K562 (cell line): Measurements from ENCODE around the gene CHRM4. TPM values are rescaled to one million over a fixed set of nuclear protein-coding genes. Genes with fewer than 3 reads are reported as not detected.

Source experiments
- BRD9 ChIP-seq: fragments of 450-650 bp; IDR thresholded peaks from 2 replicates; pipeline ENCODE4 v1.6.1; 2018; ENCODE audit warnings: low read depth; ENCODE audit not compliant: partially characterized antibody
- ETV1 ChIP-seq: fragments of 450-650 bp; conservative IDR thresholded peaks from 2 replicates; pipeline ENCODE4 v1.6.1; 2016; ENCODE audit warnings: missing genetic modification characterization, control low read depth, low read depth, missing compliant biosample characterization
- MTF1 ChIP-seq: fragments of 250-450 bp; sonication (Bioruptor Pico); IDR thresholded peaks from 2 replicates; pipeline ENCODE4 v1.9.0; 2021; ENCODE audit warnings: moderate library complexity, mild to moderate bottlenecking, inconsistent platforms, borderline replicate concordance
- NFRKB ChIP-seq: fragments of 450-650 bp; IDR thresholded peaks from 2 replicates; pipeline ENCODE4 v1.6.1; 2016; ENCODE audit warnings: low read depth
- NFXL1 ChIP-seq: fragments of 450-650 bp; formaldehyde crosslinking; IDR thresholded peaks from 2 replicates; pipeline ENCODE4 v1.4.0; 2021; ENCODE audit warnings: mild to moderate bottlenecking
- SMARCC2 ChIP-seq: fragments of 450-650 bp; IDR thresholded peaks from 2 replicates; pipeline ENCODE4 v1.6.1; 2017; ENCODE audit warnings: antibody characterized with exemption, moderate library complexity, mild to moderate bottlenecking, low read depth
- SMC3 ChIP-seq: conservative IDR thresholded peaks from 2 replicates; pipeline ENCODE4 v1.6.1; 2011; ENCODE audit warnings: low read depth, low read length, improper control_type of control experiment; ENCODE audit not compliant: insufficient read depth
- SOX6 ChIP-seq: fragments of 450-650 bp; IDR thresholded peaks from 2 replicates; pipeline ENCODE4 v1.6.1; 2014; ENCODE audit warnings: mild to moderate bottlenecking
- U2AF2 ChIP-seq: fragments of 200-400 bp; formaldehyde crosslinking; optimal IDR thresholded peaks from 2 replicates; pipeline ENCODE3; 2017; ENCODE audit warnings: low read depth, mild to moderate bottlenecking, low read length
- ZBTB8A ChIP-seq: fragments of 450-650 bp; IDR thresholded peaks from 2 replicates; pipeline ENCODE4 v1.6.1; 2018; ENCODE audit warnings: mild to moderate bottlenecking, moderate library complexity; ENCODE audit not compliant: partially characterized antibody
- ZHX1 ChIP-seq: fragments of 150-350 bp; conservative IDR thresholded peaks from 2 replicates; pipeline ENCODE4 v1.6.1; 2014; ENCODE audit warnings: low read length
- polyA plus RNA-seq, 8 experiments: library from polyadenylated mRNA; depleted of rRNA in 4 of 8; stranded (reverse) in 5 of 8; unstranded in 3 of 8; fragments of >200 nt; fragmentation: Nextera tagmentation in 2 of 8; fragmentation: Illumina TruSeq in 1 of 8; extraction: Ambion mirVana in 2 of 8; extraction: Trizol in 1 of 8; gene quantifications; 2 replicates each; pipeline versions ENCODE4 v1.2.1 to v1.2.3, GENCODE V29; 2011 to 2014; ENCODE audit warnings: inconsistent platforms in 1 of 8, missing spikeins in 1 of 8
- total RNA-seq, 7 experiments: library from RNA; depleted of rRNA in 6 of 7; stranded (reverse); fragments of >200 nt in 6 of 7; fragmentation: Illumina TruSeq in 2 of 7; extraction: Trizol in 2 of 7; gene quantifications; 2 replicates each; pipeline versions ENCODE4 v1.2.1 to v1.2.3, GENCODE V29; 2011 to 2021; ENCODE audit warnings: low replicate concordance in 1 of 7
- TF ChIP-seq, protein P1 (sequence below): sonication (generic); formaldehyde crosslinking; IDR thresholded peaks from 2 replicates; pipeline ENCODE4 v1.8.0; 2023; ENCODE audit warnings: mild to moderate bottlenecking, missing genetic modification reagents
- TF ChIP-seq, protein P2 (sequence below): fragments of 450-650 bp; conservative IDR thresholded peaks from 2 replicates; pipeline ENCODE4 v1.6.1; 2016; ENCODE audit warnings: missing genetic modification characterization, low read depth, mild to moderate bottlenecking, control low read depth, missing compliant biosample characterization
- TF ChIP-seq, protein P3 (sequence below): sonication (generic); IDR thresholded peaks from 2 replicates; pipeline ENCODE4 v1.6.1; 2016

The CHRM4 gene
- total and polyA plus RNA-seq, 9 of the 15 experiments (the other 6 are each of a cell fraction or from before 2014, with no cell fraction given): 0.22 to 1.3 (median 0.40) TPM; not detected in 2

DNA sequence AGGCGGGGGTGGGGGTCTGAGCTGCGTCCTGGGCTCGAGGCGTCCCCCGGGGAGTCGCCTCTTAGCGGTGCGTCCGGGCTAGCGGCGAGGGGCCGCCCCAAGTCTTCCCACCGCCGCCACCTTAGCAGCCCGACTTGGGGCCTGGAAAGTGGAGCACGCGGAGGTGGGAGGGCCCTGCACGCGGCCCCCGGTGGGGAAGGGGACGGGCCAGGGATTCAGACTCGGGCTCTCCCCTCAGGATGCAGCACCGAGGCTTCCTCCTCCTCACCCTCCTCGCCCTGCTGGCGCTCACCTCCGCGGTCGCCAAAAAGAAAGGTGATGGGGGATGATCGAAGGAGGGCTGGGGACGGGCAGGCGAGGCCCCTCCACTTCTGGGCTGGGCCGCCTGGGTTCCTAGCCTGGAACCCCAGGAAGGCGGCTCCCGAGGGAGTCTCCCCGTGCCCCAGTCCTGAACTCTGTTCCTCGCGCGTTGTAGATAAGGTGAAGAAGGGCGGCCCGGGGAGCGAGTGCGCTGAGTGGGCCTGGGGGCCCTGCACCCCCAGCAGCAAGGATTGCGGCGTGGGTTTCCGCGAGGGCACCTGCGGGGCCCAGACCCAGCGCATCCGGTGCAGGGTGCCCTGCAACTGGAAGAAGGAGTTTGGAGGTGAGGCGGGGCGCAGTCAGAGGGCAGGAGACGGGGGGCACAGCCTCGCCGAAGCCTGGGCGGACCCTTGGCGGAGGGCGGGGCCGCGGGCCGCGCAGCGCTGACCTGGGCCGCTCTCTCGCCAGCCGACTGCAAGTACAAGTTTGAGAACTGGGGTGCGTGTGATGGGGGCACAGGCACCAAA lies 9.5 kb downstream of the CHRM4 start (continued):
- TF ChIP-seq ZHX1 (no peak), SMC3 (no peak), ZBTB8A (no peak), BRD9 (no peak), SOX6 (no peak), MTF1 (CRISPR knock-in tag) (no peak), ETV1 (tag) (no peak), U2AF2 (no peak), NFRKB (peak; percentile 30; the same call in 1 of the 2 replicates), SMARCC2 (no peak), NFXL1 (CRISPR knock-in tag) (no peak)
- TF ChIP-seq, protein P1, sequence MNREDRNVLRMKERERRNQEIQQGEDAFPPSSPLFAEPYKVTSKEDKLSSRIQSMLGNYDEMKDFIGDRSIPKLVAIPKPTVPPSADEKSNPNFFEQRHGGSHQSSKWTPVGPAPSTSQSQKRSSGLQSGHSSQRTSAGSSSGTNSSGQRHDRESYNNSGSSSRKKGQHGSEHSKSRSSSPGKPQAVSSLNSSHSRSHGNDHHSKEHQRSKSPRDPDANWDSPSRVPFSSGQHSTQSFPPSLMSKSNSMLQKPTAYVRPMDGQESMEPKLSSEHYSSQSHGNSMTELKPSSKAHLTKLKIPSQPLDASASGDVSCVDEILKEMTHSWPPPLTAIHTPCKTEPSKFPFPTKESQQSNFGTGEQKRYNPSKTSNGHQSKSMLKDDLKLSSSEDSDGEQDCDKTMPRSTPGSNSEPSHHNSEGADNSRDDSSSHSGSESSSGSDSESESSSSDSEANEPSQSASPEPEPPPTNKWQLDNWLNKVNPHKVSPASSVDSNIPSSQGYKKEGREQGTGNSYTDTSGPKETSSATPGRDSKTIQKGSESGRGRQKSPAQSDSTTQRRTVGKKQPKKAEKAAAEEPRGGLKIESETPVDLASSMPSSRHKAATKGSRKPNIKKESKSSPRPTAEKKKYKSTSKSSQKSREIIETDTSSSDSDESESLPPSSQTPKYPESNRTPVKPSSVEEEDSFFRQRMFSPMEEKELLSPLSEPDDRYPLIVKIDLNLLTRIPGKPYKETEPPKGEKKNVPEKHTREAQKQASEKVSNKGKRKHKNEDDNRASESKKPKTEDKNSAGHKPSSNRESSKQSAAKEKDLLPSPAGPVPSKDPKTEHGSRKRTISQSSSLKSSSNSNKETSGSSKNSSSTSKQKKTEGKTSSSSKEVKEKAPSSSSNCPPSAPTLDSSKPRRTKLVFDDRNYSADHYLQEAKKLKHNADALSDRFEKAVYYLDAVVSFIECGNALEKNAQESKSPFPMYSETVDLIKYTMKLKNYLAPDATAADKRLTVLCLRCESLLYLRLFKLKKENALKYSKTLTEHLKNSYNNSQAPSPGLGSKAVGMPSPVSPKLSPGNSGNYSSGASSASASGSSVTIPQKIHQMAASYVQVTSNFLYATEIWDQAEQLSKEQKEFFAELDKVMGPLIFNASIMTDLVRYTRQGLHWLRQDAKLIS (CRISPR knock-in tag): peak; percentile 42; the same call in 1 of the 2 replicates
- TF ChIP-seq, protein P2, sequence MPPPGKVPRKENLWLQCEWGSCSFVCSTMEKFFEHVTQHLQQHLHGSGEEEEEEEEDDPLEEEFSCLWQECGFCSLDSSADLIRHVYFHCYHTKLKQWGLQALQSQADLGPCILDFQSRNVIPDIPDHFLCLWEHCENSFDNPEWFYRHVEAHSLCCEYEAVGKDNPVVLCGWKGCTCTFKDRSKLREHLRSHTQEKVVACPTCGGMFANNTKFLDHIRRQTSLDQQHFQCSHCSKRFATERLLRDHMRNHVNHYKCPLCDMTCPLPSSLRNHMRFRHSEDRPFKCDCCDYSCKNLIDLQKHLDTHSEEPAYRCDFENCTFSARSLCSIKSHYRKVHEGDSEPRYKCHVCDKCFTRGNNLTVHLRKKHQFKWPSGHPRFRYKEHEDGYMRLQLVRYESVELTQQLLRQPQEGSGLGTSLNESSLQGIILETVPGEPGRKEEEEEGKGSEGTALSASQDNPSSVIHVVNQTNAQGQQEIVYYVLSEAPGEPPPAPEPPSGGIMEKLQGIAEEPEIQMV (tag): no peak
- TF ChIP-seq, protein P3, sequence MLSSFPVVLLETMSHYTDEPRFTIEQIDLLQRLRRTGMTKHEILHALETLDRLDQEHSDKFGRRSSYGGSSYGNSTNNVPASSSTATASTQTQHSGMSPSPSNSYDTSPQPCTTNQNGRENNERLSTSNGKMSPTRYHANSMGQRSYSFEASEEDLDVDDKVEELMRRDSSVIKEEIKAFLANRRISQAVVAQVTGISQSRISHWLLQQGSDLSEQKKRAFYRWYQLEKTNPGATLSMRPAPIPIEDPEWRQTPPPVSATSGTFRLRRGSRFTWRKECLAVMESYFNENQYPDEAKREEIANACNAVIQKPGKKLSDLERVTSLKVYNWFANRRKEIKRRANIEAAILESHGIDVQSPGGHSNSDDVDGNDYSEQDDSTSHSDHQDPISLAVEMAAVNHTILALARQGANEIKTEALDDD: no peak
